ENCODE results near the gene TBK1. TPM values are rescaled to one million over a fixed set of nuclear protein-coding genes. Genes with fewer than 3 reads are reported as not detected.
"Not testable (repeated sequence)": the region's sequence is repeated elsewhere in the genome, so short reads cannot be mapped to it uniquely, and the experiment has no call there.

TBK1 gene
- total RNA-seq, 1 donor from 2014 or later = 15.8 TPM

DNA sequence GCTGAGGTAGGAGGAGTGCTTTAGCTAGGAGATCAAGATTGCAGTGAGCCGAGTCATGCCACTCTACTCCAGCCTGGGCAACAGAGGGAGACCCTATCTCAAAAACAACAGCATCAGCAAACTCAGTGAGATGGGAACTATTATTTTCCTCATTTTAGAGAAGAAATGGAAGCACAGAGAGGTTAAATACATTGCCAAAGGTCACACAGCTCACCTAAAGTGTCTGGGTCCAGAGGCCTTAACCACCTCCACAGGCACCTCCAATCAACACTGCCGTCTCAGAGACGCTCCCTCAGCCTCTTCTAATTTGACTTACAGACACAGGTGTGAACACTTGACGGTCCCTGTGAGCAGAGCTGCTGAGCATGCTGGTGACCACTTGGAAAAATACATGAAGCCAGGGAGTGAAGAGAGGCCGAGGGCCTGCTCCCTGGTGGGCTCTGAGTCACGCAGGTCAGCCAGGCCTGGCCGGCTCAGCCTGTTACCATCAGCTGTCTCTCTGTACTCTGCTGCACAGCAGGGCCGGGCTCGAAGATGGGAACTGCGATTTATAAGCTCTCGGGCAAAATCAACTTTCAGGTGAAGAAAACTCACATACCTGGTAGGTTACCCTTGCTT, 80.9 kb downstream of the TBK1 start:
- H3K4me3 Mint-ChIP-seq (ENCODE audit: unreplicated experiment) = no peak overlapping the region
- no peaks in the 10 kb centered on the region for H3K36me3 Mint-ChIP-seq (ENCODE audit: unreplicated experiment)
- peaks cover 5% of the 10 kb centered on the region for H3K4me1 Mint-ChIP-seq (ENCODE audit: low read depth, unreplicated experiment)
- H3K27ac Mint-ChIP-seq (ENCODE audit: unreplicated experiment) = no peak overlapping the region
- no peak for TF ChIP-seq CTCF (IDR thresholded peaks at IDR 0.05; ENCODE audit: partially characterized antibody, unreplicated experiment)
- H3K27me3 Mint-ChIP-seq (ENCODE audit: unreplicated experiment) = peaks cover 3% of the 10 kb centered on the region
- no peaks in the 10 kb centered on the region for H3K9me3 Mint-ChIP-seq (ENCODE audit: unreplicated experiment)
- DNase-seq = peak; percentile 46

DNA sequence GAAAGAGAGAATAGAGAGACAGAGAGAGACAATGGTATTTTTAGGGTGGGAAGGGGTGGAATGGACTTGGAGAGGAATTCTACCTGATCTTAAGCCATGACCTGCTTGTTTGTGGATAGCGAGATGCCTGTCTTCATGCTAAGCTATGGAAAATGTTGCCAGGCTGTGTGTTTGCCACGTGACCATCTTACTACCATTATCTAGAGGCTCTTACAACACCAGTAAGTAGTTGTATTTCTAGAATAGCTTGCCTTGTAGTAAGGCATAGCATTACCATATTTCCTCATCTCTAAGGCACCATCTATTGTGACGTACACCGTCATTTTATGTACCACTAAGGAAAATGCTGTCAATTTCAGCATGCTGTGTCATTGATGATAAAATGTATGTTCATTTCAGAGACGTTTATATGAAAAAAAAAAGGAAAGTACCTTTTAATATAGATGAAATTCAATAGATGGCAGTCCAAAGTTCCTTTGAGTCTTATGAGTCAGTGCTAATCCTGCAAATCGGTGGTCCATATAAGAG, 82.8 kb downstream of the TBK1 start:
- peaks cover 3% of the 10 kb centered on the region for H3K27me3 Mint-ChIP-seq (ENCODE audit: unreplicated experiment)
- no peaks in the 10 kb centered on the region for H3K36me3 Mint-ChIP-seq (ENCODE audit: unreplicated experiment)
- no peak overlapping the region for H3K27ac Mint-ChIP-seq (ENCODE audit: unreplicated experiment)
- H3K4me3 Mint-ChIP-seq (ENCODE audit: unreplicated experiment) = no peak overlapping the region
- TF ChIP-seq CTCF (IDR thresholded peaks at IDR 0.05; ENCODE audit: partially characterized antibody, unreplicated experiment) = no peak
- peaks cover 4% of the 10 kb centered on the region for H3K9me3 Mint-ChIP-seq (ENCODE audit: unreplicated experiment)
- no peak for DNase-seq
- H3K4me1 Mint-ChIP-seq (ENCODE audit: low read depth, unreplicated experiment) = peaks cover 5% of the 10 kb centered on the region

GRCh38 chr12:64538121-64538520, 86.2 kb downstream of the TBK1 start:
- H3K4me3 Mint-ChIP-seq (ENCODE audit: unreplicated experiment) = no peak overlapping the region
- peaks cover 1% of the 10 kb centered on the region for H3K4me1 Mint-ChIP-seq (ENCODE audit: low read depth, unreplicated experiment)
- peaks cover 3% of the 10 kb centered on the region for H3K27me3 Mint-ChIP-seq (ENCODE audit: unreplicated experiment)
- DNase-seq = no peak
- no peak for TF ChIP-seq CTCF (IDR thresholded peaks at IDR 0.05; ENCODE audit: partially characterized antibody, unreplicated experiment)
- no peak overlapping the region for H3K27ac Mint-ChIP-seq (ENCODE audit: unreplicated experiment)
- H3K36me3 Mint-ChIP-seq (ENCODE audit: unreplicated experiment) = no peaks in the 10 kb centered on the region
- H3K9me3 Mint-ChIP-seq (ENCODE audit: unreplicated experiment) = peaks cover 4% of the 10 kb centered on the region

DNA sequence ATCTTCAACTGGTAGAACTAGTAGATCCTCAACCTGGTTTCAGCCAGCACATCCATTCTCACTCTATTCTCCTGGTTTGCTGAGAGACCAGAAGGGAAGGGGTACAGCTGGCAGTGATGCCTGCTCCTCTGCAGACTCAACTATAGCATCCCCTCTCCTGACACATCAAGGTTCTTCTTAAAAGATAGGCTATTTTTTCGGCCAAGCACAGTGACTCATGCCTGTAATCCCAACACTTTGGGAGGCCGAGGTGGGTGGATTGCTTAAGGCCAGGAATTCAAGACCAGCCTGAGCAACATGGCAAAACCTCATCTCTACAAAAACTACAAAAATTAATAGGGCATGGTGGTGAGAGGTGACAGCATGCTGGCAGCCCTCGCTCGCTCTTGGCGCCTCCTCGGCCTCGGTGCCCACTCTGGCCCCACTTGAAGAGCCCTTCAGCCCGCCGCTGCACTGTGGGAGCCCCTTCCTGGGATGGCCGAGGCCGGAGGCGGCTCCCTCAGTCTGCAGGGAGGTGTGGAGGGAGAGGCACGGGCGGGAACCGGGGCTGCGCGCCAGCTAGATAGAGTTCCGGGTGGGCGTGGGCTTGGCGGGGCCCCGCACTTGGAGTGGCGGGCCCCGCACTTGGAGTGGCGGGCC, 90.6 kb downstream of the TBK1 start:
- H3K27me3 Mint-ChIP-seq (ENCODE audit: unreplicated experiment); DNase-seq; H3K4me1 Mint-ChIP-seq (ENCODE audit: low read depth, unreplicated experiment); H3K36me3 Mint-ChIP-seq (ENCODE audit: unreplicated experiment); H3K4me3 Mint-ChIP-seq (ENCODE audit: unreplicated experiment); H3K27ac Mint-ChIP-seq (ENCODE audit: unreplicated experiment); H3K9me3 Mint-ChIP-seq (ENCODE audit: unreplicated experiment): not testable (repeated sequence)

- Mint-ChIP-seq H3K36me3 (ENCODE audit: unreplicated experiment) (no peaks in the 10 kb centered on the region), H3K4me1 (ENCODE audit: low read depth, unreplicated experiment) (peaks cover 6% of the 10 kb centered on the region), H3K27ac (ENCODE audit: unreplicated experiment) (peak overlapping the region; percentile 14), H3K4me3 (ENCODE audit: unreplicated experiment) (no peak overlapping the region), H3K27me3 (ENCODE audit: unreplicated experiment) (peaks cover 4% of the 10 kb centered on the region), H3K9me3 (ENCODE audit: unreplicated experiment) (no peaks in the 10 kb centered on the region)
- TF ChIP-seq CTCF (IDR thresholded peaks at IDR 0.05; ENCODE audit: partially characterized antibody, unreplicated experiment) = no peak
- no peak for DNase-seq
Observed at GRCh38 chr12:64544371-64545080, 92.6 kb downstream of the TBK1 start.

Measured in glutamatergic neuron (in vitro differentiated cells).